Activated CD4-positive, alpha-beta T cell treated with anti-CD3 and anti-CD28 coated beads, Interleukin-2, amount 50 U/mL, for 1 hour (primary cell): ENCODE data around the gene PPP1R3D.
"Not testable (repeated sequence)": the region's sequence is repeated elsewhere in the genome, so short reads cannot be mapped to it uniquely, and the experiment has no call there.

Experiments used
- DNase-seq: peaks from one replicate; pipeline ENCODE4 v3.0.0-alpha.2; 2020

PPP1R3D gene

GRCh38 chr20:59912609-59913008 is 27.5 kb downstream of the PPP1R3D start:
- DNase-seq: no peak

GRCh38 chr20:59911041-59911440 is 29.1 kb downstream of the PPP1R3D start:
- no peak for DNase-seq

- DNase-seq: no peak
Observed at GRCh38 chr20:59908855-59909254, 31.2 kb downstream of the PPP1R3D start.

- no peak for DNase-seq
Observed at GRCh38 chr20:59903621-59904020, 36.5 kb downstream of the PPP1R3D start.

- no peak for DNase-seq
Observed at GRCh38 chr20:59902470-59902869, 37.6 kb downstream of the PPP1R3D start.

- DNase-seq: no peak
Observed at GRCh38 chr20:59895908-59896307, 44.2 kb downstream of the PPP1R3D start.

- DNase-seq: no peak
Observed at GRCh38 chr20:59891581-59891980, 48.5 kb downstream of the PPP1R3D start.

- DNase-seq: not testable (repeated sequence)
Observed at GRCh38 chr20:59890035-59890434, 50.1 kb downstream of the PPP1R3D start.

GRCh38 chr20:59888050-59888449 is 52.1 kb downstream of the PPP1R3D start:
- no peak for DNase-seq
